Measurements from ENCODE around the gene FOLR1.

FOLR1 gene

GRCh38 chr11:72225411-72225951 is 33.5 kb downstream of the FOLR1 start:
- Histone ChIP-seq H3K4me2 (ENCODE audit: low read length) (peak overlapping the region; percentile 96), H3K4me3 (ENCODE audit: low read length) (peak overlapping the region; percentile 96), H3K36me3 (ENCODE audit: control insufficient read depth, low read length) (peaks cover 52% of the 10 kb centered on the region), H3K27ac (ENCODE audit: low read depth, low read length) (peak overlapping the region; percentile 87), H3K27me3 (ENCODE audit: control insufficient read depth, low read length) (no peaks in the 10 kb centered on the region), H3K4me1 (ENCODE audit: control insufficient read depth, low read length) (peaks cover 40% of the 10 kb centered on the region), H3K79me2 (ENCODE audit: control insufficient read depth, low read length) (peaks cover 49% of the 10 kb centered on the region), H3K9me2 (replicated peaks; ENCODE audit: control insufficient read depth, low read length) (no peaks in the 10 kb centered on the region), H3K9me3 (ENCODE audit: control insufficient read depth, insufficient read depth, low read length) (no peaks in the 10 kb centered on the region), H3F3A (ENCODE audit: control insufficient read depth, insufficient read depth) (no peaks in the 10 kb centered on the region), H4K20me1 (ENCODE audit: control insufficient read depth, insufficient read depth, low read depth, low read length) (no peaks in the 10 kb centered on the region)
- TF ChIP-seq EZH2phosphoT487 (IDR thresholded peaks at IDR 0.05; ENCODE audit: borderline replicate concordance, low read length), result no peak
- TF ChIP-seq, protein P1, sequence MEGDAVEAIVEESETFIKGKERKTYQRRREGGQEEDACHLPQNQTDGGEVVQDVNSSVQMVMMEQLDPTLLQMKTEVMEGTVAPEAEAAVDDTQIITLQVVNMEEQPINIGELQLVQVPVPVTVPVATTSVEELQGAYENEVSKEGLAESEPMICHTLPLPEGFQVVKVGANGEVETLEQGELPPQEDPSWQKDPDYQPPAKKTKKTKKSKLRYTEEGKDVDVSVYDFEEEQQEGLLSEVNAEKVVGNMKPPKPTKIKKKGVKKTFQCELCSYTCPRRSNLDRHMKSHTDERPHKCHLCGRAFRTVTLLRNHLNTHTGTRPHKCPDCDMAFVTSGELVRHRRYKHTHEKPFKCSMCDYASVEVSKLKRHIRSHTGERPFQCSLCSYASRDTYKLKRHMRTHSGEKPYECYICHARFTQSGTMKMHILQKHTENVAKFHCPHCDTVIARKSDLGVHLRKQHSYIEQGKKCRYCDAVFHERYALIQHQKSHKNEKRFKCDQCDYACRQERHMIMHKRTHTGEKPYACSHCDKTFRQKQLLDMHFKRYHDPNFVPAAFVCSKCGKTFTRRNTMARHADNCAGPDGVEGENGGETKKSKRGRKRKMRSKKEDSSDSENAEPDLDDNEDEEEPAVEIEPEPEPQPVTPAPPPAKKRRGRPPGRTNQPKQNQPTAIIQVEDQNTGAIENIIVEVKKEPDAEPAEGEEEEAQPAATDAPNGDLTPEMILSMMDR (IDR thresholded peaks at IDR 0.05; ENCODE audit: low read depth, low read length, poor library complexity, severe bottlenecking), result no peak

DNA sequence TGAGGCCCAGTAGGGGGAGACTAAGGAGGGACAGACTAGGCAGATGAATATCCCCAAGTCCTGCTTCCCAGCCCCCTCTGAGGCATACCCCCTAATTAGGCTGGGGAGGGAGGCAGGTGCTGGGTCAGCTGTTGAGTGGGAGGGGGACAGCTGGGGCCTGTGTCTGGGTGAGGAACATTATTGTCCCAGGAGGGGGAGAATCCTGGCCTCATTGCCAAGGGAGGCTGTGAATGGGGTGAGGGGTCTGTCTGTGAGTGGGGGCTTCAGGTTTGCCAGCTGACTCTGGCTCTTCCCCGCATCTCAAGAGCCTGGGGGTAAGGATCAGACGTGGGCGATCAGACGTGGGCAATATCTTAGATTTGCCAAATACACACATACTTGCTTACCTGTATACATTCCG is 34.8 kb downstream of the FOLR1 start:
- TF ChIP-seq, protein P1 (IDR thresholded peaks at IDR 0.05; ENCODE audit: low read depth, low read length, poor library complexity, severe bottlenecking), result no peak
- no peak for TF ChIP-seq EZH2phosphoT487 (IDR thresholded peaks at IDR 0.05; ENCODE audit: borderline replicate concordance, low read length)
- H3K36me3 ChIP-seq (ENCODE audit: control insufficient read depth, low read length), result peaks cover 64% of the 10 kb centered on the region
- 0 out of 2 replicates have a peak overlapping the region, but pooled peaks have one; percentile 96 for H3K4me2 ChIP-seq (ENCODE audit: low read length)
- no peaks in the 10 kb centered on the region for H3K9me3 ChIP-seq (ENCODE audit: control insufficient read depth, insufficient read depth, low read length)
- no peaks in the 10 kb centered on the region for H3K27me3 ChIP-seq (ENCODE audit: control insufficient read depth, low read length)
- H3K79me2 ChIP-seq (ENCODE audit: control insufficient read depth, low read length), result peaks cover 46% of the 10 kb centered on the region
- H3K9me2 ChIP-seq (replicated peaks; ENCODE audit: control insufficient read depth, low read length), result no peaks in the 10 kb centered on the region
- no peaks in the 10 kb centered on the region for H4K20me1 ChIP-seq (ENCODE audit: control insufficient read depth, insufficient read depth, low read depth, low read length)
- peaks cover 28% of the 10 kb centered on the region for H3K4me1 ChIP-seq (ENCODE audit: control insufficient read depth, low read length)
- H3K27ac ChIP-seq (ENCODE audit: low read depth, low read length), result no peak overlapping the region
- H3K4me3 ChIP-seq (ENCODE audit: low read length), result no peak overlapping the region
- no peaks in the 10 kb centered on the region for H3F3A ChIP-seq (ENCODE audit: control insufficient read depth, insufficient read depth)

GRCh38 chr11:72227316-72228228 is 35.6 kb downstream of the FOLR1 start:
- TF ChIP-seq, protein P1 (IDR thresholded peaks at IDR 0.05; ENCODE audit: low read depth, low read length, poor library complexity, severe bottlenecking), result no peak
- TF ChIP-seq EZH2phosphoT487 (IDR thresholded peaks at IDR 0.05; ENCODE audit: borderline replicate concordance, low read length), result no peak
- Histone ChIP-seq H3K27me3 (ENCODE audit: control insufficient read depth, low read length) (no peaks in the 10 kb centered on the region), H3K4me3 (ENCODE audit: low read length) (no peak overlapping the region), H3K4me2 (ENCODE audit: low read length) (no peak overlapping the region), H3K4me1 (ENCODE audit: control insufficient read depth, low read length) (peaks cover 19% of the 10 kb centered on the region), H3K9me2 (replicated peaks; ENCODE audit: control insufficient read depth, low read length) (no peaks in the 10 kb centered on the region), H4K20me1 (ENCODE audit: control insufficient read depth, insufficient read depth, low read depth, low read length) (no peaks in the 10 kb centered on the region), H3K9me3 (ENCODE audit: control insufficient read depth, insufficient read depth, low read length) (no peaks in the 10 kb centered on the region), H3K79me2 (ENCODE audit: control insufficient read depth, low read length) (peaks cover 38% of the 10 kb centered on the region), H3K36me3 (ENCODE audit: control insufficient read depth, low read length) (peaks cover 72% of the 10 kb centered on the region), H3K27ac (ENCODE audit: low read depth, low read length) (no peak overlapping the region), H3F3A (ENCODE audit: control insufficient read depth, insufficient read depth) (no peaks in the 10 kb centered on the region)

Measured in DOHH2 (cell line).